Sigmoid colon (tissue), 4 donors: ENCODE data around the gene MYO15A.

Experiments
- CTCF ChIP-seq, 4 experiments: fragments of 450-650 bp in 3 of 4; fragments of 200-600 bp in 1 of 4; IDR thresholded peaks; one replicate each; pipeline ENCODE4 v1.5.1; 2016 to 2019; ENCODE audit warnings: antibody characterized with exemption in 4 of 4, mild to moderate bottlenecking in 3 of 4, moderate library complexity in 2 of 4
- EP300 ChIP-seq, 4 donors: sonication (generic); formaldehyde crosslinking; IDR thresholded peaks; one replicate each; pipeline ENCODE4 v1.6.1; 2017; ENCODE audit warnings: antibody characterized with exemption in 4 of 4
- POLR2A ChIP-seq, 2 donors: fragments of 450-650 bp; IDR thresholded peaks; one replicate each; pipeline ENCODE4 v1.6.1; 2016; ENCODE audit warnings: antibody characterized with exemption in 2 of 2, mild to moderate bottlenecking in 2 of 2, moderate library complexity in 2 of 2
- POLR2AphosphoS5 ChIP-seq, 4 donors: sonication (generic); formaldehyde crosslinking; IDR thresholded peaks; one replicate each; pipeline ENCODE4 v1.6.1; 2017; ENCODE audit warnings: antibody characterized with exemption in 4 of 4

GRCh38 chr17:18190628-18191235 is 82.2 kb downstream of the MYO15A start:
- TF ChIP-seq CTCF (IDR thresholded peaks at IDR 0.05) = no peak
- TF ChIP-seq POLR2A (IDR thresholded peaks at IDR 0.05) = no peak
- no peak for TF ChIP-seq POLR2AphosphoS5 (IDR thresholded peaks at IDR 0.05)
- TF ChIP-seq EP300 (IDR thresholded peaks at IDR 0.05) = no peak
